Panc1 (cell line): ENCODE results near the gene ARHGAP44. TPM values are rescaled to one million over a fixed set of nuclear protein-coding genes. Genes with fewer than 3 reads are reported as not detected.

ENCODE experiments used
- ATAC-seq: fragments of 200-7000 bp; cut with Tn5 transposase; 2 replicates; pipeline ENCODE4 v1.9.1; 2020; ENCODE audit warnings: mild to moderate bottlenecking, moderate library complexity
- Bru-seq: library from RNA; stranded (reverse); fragments of 400-500 nt; gene quantifications from one replicate; lab custom pipeline; 2021; lab: Mats Ljungman, UMichigan
- BruChase-seq, 2 experiments: library from RNA; stranded (reverse); fragments of 400-500 nt; gene quantifications; one replicate each; lab custom pipeline; 2021; lab: Mats Ljungman, UMichigan
- BruUV-seq: library from RNA; stranded (reverse); fragments of 400-500 nt; replicated peaks from 2 replicates; lab custom pipeline; 2021; lab: Mats Ljungman, UMichigan
- CTCF ChIA-PET: fragments of 300-600 bp; sonication (Branson Sonifier 250); formaldehyde crosslinking; loops from one replicate; lab custom pipeline; 2022; ENCODE audit warnings: antibody characterized with exemption; lab: Charles Lee
- POLR2A ChIA-PET: fragments of 300-600 bp; sonication (Branson Sonifier 250); formaldehyde crosslinking; loops from one replicate; lab custom pipeline; 2022; ENCODE audit warnings: antibody characterized with exemption; lab: Charles Lee
- DNase-seq: peaks from one replicate; pipeline ENCODE4 v3.0.0-alpha.2; 2010; ENCODE audit warnings: low read depth, low spot score
- H3K27ac ChIP-seq: 2 replicates; pipeline ENCODE4 v1.5.1; 2011; ENCODE audit warnings: mild to moderate bottlenecking, low read length, inconsistent platforms
- H3K27me3 ChIP-seq: fragments of 200-500 bp; sonication (Bioruptor generic); 2 replicates; pipeline ENCODE4 v1.6.0; 2014; ENCODE audit warnings: low read length, inconsistent platforms; ENCODE audit not compliant: control insufficient read depth, insufficient read depth
- H3K36me3 ChIP-seq: fragments of 200-500 bp; sonication (Bioruptor generic); 2 replicates; pipeline ENCODE4 v1.5.1; 2014; ENCODE audit warnings: inconsistent platforms, mild to moderate bottlenecking, low read length, moderate library complexity; ENCODE audit not compliant: control insufficient read depth, insufficient read depth
- H3K4me1 ChIP-seq: 2 replicates; pipeline ENCODE4 v1.5.1; 2011; ENCODE audit warnings: inconsistent platforms, mild to moderate bottlenecking, low read length, moderate library complexity; ENCODE audit not compliant: control insufficient read depth, insufficient read depth
- H3K4me3 ChIP-seq, 2 experiments: 2 replicates each; pipeline ENCODE4 v1.5.1; 2011 to 2012; ENCODE audit warnings: low read depth in 2 of 2, low read length in 2 of 2, mild to moderate bottlenecking in 2 of 2, inconsistent platforms in 1 of 2, moderate library complexity in 1 of 2
- H3K9me3 ChIP-seq: fragments of 200-500 bp; sonication (Bioruptor generic); 2 replicates; pipeline ENCODE4 v1.5.1; 2014; ENCODE audit warnings: low read depth, mild to moderate bottlenecking, inconsistent platforms, low read length, moderate library complexity; ENCODE audit not compliant: control insufficient read depth, insufficient read depth
- POLR2AphosphoS5 ChIP-seq: IDR thresholded peaks from 2 replicates; pipeline ENCODE4 v1.6.1; 2012; ENCODE audit warnings: mild to moderate bottlenecking, low read depth, low read length, moderate library complexity
- SIN3A ChIP-seq: IDR thresholded peaks from 2 replicates; pipeline ENCODE4 v1.6.1; 2012; ENCODE audit warnings: low read depth, mild to moderate bottlenecking, low read length, moderate library complexity, borderline replicate concordance; ENCODE audit not compliant: insufficient read depth
- TCF7L2 ChIP-seq: IDR thresholded peaks from 2 replicates; pipeline ENCODE4 v1.6.1; 2011; ENCODE audit warnings: mild to moderate bottlenecking, low read depth, low read length, inconsistent platforms
- in situ Hi-C: cut with HindIII; loops from 2 replicates; pipeline ENCODE4 v1.10.0; 2016; ENCODE audit warnings: low sequenced_read_pairs, low pct_unique_long_range_greater_than_20kb
- intact Hi-C: fragments of 100-400 bp; cut with micrococcal nuclease; formaldehyde crosslinking; loops from one replicate; pipeline ENCODE4 v1.10.0; 2022; ENCODE audit not compliant: unreplicated experiment
- long read RNA-seq: library from polyadenylated mRNA; unstranded; transcript quantifications from one replicate; pipeline ENCODE4 v2.0.0, GENCODE V29; 2021; ENCODE audit not compliant: unreplicated experiment
- polyA plus RNA-seq: library from polyadenylated mRNA; unstranded; fragments of >200 nt; gene quantifications from one replicate; pipeline ENCODE4 v1.2.1, GENCODE V29; 2012; ENCODE audit warnings: missing spikeins; ENCODE audit not compliant: insufficient read length
- total RNA-seq: library from RNA; stranded (reverse); gene quantifications from one replicate; pipeline ENCODE4 v1.2.1, GENCODE V29; 2021; ENCODE audit not compliant: unreplicated experiment
- TF ChIP-seq, protein P1 (sequence below): fragments of 450-650 bp; IDR thresholded peaks from 2 replicates; pipeline ENCODE4 v1.5.1; 2017; ENCODE audit warnings: mild to moderate bottlenecking
- TF ChIP-seq, protein P2 (sequence below), 2 experiments: IDR thresholded peaks; 2 replicates each; pipeline ENCODE4 v1.6.1; 2011 to 2012; ENCODE audit warnings: low read depth in 2 of 2, control low read depth in 1 of 2, low read length in 1 of 2, mild to moderate bottlenecking in 1 of 2, moderate library complexity in 1 of 2; ENCODE audit not compliant: insufficient read depth in 1 of 2

Gene ARHGAP44, protein sequence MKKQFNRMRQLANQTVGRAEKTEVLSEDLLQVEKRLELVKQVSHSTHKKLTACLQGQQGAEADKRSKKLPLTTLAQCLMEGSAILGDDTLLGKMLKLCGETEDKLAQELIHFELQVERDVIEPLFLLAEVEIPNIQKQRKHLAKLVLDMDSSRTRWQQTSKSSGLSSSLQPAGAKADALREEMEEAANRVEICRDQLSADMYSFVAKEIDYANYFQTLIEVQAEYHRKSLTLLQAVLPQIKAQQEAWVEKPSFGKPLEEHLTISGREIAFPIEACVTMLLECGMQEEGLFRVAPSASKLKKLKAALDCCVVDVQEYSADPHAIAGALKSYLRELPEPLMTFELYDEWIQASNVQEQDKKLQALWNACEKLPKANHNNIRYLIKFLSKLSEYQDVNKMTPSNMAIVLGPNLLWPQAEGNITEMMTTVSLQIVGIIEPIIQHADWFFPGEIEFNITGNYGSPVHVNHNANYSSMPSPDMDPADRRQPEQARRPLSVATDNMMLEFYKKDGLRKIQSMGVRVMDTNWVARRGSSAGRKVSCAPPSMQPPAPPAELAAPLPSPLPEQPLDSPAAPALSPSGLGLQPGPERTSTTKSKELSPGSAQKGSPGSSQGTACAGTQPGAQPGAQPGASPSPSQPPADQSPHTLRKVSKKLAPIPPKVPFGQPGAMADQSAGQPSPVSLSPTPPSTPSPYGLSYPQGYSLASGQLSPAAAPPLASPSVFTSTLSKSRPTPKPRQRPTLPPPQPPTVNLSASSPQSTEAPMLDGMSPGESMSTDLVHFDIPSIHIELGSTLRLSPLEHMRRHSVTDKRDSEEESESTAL
- total RNA-seq = 0.80 TPM
- polyA plus RNA-seq = 1.0 TPM
- percentile 24 among the genes with signal in this experiment for Bru-seq, nascent RNA
- BruChase-seq, experiment 1, labeled RNA remaining after a 2-hour chase = percentile 24 among the genes with signal in this experiment
- BruChase-seq, experiment 2, labeled RNA remaining after a 6-hour chase = percentile 24 among the genes with signal in this experiment
- long read RNA-seq, full-length matches to known transcripts = 1 of 2 reads
- long read RNA-seq, partial matches to known transcripts = 1 of 2 reads
- long read RNA-seq, other reads (novel, unspliced or antisense) = 0 of 2 reads

GRCh38 chr17:12789481-12790248 is at the start of gene ARHGAP44:
Gene ARHGAP44, plus strand, starts transcription at chr17:12789498. Its CDS starts 341 bp downstream, at chr17:12789839.
- CTCF ChIA-PET = no interaction called here
- no peak within 1 kb of the TSS for H3K27ac ChIP-seq
- no peaks in the 10 kb centered on the region; the same call in none of the 2 replicates for H3K27me3 ChIP-seq
- intact Hi-C loops (no loop called here), in situ Hi-C loops (no loop called here)
- H3K9me3 ChIP-seq = no peaks in the 10 kb centered on the region
- POLR2A ChIA-PET = no interaction called here
- ATAC-seq (peak; percentile 99), DNase-seq (no peak)
- H3K4me1 ChIP-seq = no peaks in the 10 kb centered on the region
- BruUV-seq = no TSS peak
- no peaks in the 10 kb centered on the region for H3K36me3 ChIP-seq
- no peak for TF ChIP-seq SIN3A
- TF ChIP-seq, protein P1, sequence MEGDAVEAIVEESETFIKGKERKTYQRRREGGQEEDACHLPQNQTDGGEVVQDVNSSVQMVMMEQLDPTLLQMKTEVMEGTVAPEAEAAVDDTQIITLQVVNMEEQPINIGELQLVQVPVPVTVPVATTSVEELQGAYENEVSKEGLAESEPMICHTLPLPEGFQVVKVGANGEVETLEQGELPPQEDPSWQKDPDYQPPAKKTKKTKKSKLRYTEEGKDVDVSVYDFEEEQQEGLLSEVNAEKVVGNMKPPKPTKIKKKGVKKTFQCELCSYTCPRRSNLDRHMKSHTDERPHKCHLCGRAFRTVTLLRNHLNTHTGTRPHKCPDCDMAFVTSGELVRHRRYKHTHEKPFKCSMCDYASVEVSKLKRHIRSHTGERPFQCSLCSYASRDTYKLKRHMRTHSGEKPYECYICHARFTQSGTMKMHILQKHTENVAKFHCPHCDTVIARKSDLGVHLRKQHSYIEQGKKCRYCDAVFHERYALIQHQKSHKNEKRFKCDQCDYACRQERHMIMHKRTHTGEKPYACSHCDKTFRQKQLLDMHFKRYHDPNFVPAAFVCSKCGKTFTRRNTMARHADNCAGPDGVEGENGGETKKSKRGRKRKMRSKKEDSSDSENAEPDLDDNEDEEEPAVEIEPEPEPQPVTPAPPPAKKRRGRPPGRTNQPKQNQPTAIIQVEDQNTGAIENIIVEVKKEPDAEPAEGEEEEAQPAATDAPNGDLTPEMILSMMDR = no peak
- no peak for TF ChIP-seq TCF7L2
- no peak for TF ChIP-seq POLR2AphosphoS5
- TF ChIP-seq, protein P2, sequence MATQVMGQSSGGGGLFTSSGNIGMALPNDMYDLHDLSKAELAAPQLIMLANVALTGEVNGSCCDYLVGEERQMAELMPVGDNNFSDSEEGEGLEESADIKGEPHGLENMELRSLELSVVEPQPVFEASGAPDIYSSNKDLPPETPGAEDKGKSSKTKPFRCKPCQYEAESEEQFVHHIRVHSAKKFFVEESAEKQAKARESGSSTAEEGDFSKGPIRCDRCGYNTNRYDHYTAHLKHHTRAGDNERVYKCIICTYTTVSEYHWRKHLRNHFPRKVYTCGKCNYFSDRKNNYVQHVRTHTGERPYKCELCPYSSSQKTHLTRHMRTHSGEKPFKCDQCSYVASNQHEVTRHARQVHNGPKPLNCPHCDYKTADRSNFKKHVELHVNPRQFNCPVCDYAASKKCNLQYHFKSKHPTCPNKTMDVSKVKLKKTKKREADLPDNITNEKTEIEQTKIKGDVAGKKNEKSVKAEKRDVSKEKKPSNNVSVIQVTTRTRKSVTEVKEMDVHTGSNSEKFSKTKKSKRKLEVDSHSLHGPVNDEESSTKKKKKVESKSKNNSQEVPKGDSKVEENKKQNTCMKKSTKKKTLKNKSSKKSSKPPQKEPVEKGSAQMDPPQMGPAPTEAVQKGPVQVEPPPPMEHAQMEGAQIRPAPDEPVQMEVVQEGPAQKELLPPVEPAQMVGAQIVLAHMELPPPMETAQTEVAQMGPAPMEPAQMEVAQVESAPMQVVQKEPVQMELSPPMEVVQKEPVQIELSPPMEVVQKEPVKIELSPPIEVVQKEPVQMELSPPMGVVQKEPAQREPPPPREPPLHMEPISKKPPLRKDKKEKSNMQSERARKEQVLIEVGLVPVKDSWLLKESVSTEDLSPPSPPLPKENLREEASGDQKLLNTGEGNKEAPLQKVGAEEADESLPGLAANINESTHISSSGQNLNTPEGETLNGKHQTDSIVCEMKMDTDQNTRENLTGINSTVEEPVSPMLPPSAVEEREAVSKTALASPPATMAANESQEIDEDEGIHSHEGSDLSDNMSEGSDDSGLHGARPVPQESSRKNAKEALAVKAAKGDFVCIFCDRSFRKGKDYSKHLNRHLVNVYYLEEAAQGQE (IDR thresholded peaks at IDR 0.05; ENCODE audit: insufficient read depth in 1 of 2, low read depth in 2 of 2, low read length in 1 of 2) = no peak
- H3K4me3 ChIP-seq = peak within 1 kb of the TSS; percentile 49 to 52

DNA sequence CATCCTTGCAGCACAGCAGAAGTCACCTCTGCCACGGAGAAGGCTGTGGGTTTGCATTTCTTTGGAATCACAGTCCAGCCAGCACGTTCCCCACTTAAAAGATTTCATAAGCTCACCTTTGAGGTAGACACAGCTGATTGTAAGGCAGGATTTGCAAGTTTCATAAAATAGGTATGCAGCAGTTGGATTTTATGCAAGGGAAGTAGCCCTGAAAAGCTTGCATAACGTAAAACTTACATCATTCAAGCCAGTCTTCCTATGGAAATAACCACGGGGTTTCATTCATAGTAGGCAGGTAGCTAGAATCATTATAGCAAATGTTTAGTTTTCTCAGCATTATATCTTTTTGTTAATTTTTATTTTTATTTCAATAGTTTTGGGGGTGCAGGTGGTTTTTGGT is 49.8 kb upstream of the ARHGAP44 start:
- no peaks in the 10 kb centered on the region for H3K36me3 ChIP-seq
- intact Hi-C loops (no loop called here), in situ Hi-C loops (no loop called here)
- TF ChIP-seq, protein P2 (IDR thresholded peaks at IDR 0.05; ENCODE audit: insufficient read depth in 1 of 2, low read depth in 2 of 2, low read length in 1 of 2) = no peak
- TF ChIP-seq, protein P1 = no peak
- TF ChIP-seq SIN3A (no peak), TCF7L2 (no peak), POLR2AphosphoS5 (no peak)
- no TSS peak for BruUV-seq
- H3K27ac ChIP-seq = no peak overlapping the region
- H3K4me3 ChIP-seq = no peak overlapping the region
- ChIA-PET CTCF (no interaction called here), POLR2A (no interaction called here)
- no peaks in the 10 kb centered on the region for H3K9me3 ChIP-seq
- DNase-seq (no peak), ATAC-seq (no peak)
- no peaks in the 10 kb centered on the region for H3K27me3 ChIP-seq
- no peaks in the 10 kb centered on the region for H3K4me1 ChIP-seq
